GM15510 (cell line): ENCODE results near the gene RAMP3.

Experiments used
- POLR2A ChIP-seq: IDR thresholded peaks from 3 replicates; pipeline ENCODE4 v1.6.1; 2011; ENCODE audit warnings: borderline replicate concordance; ENCODE audit not compliant: insufficient read length; ENCODE audit errors: extremely low read depth

Gene RAMP3

DNA sequence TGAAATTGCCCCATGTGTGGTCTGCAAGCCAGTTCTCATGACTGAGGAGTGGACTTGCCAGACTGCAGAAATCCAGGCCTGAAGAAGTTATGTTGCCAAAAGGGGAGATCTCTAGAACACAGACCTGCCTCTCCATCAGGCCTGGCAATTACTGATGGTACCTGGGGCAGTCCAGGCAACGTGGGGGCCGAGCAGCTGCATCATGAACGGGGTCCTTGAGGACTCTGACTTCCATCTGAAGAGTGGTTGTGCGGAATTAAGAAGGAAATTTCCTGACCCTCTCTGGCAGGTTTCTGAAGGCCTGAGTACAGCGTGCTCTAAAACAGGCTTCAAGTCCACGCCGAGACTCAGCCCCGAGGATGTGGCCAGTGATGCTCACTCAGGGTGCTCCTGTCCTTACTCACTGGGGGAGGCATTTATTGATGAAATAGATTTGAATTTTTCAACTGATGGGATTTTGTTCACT lies 30.4 kb downstream of the RAMP3 start:
- no peak for TF ChIP-seq POLR2A

DNA sequence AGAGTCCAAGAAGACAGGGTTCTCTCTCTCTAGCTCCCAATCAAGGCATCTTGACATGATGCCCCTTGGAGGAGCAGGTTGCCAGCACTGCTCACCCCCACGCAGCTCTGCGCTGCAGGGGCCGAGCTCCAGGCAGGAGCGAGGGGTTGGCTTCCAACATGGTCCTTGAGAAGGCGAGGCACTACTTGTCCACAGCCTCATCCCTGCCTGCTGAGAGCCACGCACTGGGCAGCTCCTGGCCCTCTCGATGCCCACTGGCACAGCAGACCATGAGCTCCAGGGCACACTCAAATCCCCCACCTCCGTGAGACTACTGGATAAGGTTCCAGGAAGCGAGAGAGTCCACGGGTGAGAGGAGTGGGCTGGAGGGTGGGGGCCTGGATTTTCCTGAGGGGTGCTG lies 31.1 kb downstream of the RAMP3 start:
- TF ChIP-seq POLR2A = no peak

DNA sequence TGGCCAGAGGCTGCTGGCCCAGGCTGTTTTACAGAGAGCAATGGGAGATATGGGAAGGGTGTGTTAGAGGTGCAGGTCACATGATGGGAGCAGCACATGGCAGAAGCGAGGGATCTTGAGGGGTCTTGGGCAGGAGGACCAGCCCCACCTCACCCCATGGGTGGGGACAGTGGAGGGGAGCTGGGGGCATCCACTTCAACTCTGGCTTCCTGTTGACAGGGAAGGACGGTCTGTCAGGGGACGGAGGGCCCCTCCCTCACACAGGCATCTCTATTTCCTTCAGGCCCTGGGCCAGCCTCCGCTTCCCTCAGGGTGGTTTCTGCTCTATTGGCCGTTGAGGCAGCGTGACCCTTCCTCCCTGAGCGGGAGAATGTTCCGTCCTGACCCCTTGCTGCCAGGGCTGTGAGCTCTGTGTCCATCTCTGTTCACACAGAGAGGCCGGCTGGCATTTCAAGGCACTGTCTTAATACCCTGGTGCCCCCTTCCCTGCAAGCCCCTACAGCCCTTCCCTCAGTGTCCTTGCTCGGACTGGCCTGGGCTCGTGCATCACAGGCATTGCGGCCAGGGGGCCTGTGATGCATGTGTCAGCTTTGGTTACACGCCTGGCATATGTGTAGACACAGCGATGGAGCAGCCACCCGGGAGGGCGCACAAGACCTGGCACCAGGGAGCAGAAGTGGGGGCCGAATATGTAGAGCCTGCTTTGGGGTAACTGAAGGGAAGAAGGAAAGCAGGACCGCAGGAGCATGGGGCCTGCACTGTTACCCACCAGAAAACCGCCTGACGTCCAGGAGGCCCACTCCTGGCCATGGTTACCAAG lies 31.8 kb downstream of the RAMP3 start:
- TF ChIP-seq POLR2A = no peak

DNA sequence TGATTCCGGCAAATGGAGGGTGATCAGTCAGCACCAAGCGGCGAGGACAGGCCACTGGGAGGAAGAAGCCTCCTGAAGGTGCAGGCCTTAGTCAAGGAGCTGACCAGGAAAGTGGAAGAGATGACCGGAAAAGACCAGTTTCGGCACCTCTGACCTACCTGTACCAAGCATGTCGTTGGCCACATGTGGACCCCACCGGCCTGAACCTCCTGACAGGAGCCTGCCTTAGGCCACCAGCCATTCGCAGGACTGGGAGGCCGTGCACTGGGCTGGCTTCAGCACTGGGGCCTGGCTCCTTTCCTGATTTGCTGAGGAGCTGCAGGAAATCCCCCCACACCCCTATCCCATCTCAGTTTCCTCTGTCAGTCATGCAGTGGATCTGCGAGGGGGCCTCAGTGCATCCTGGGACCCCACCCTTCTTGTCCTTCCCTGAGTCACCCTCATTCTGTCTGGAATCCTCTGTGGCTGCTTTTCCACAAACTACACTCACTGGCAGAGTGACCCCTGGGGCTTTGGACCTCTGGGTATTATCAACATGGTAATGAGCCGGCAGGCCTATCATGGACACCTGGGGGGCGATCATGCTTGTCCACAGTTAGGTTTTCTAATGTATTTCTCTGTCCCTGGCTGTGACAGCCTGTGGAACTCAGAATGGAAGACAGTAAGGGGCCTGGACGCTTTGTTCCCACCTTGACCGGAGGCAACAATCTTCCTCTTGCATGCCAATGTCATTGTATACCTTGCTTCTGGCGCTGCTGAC lies 33.0 kb downstream of the RAMP3 start:
- no peak for TF ChIP-seq POLR2A

DNA sequence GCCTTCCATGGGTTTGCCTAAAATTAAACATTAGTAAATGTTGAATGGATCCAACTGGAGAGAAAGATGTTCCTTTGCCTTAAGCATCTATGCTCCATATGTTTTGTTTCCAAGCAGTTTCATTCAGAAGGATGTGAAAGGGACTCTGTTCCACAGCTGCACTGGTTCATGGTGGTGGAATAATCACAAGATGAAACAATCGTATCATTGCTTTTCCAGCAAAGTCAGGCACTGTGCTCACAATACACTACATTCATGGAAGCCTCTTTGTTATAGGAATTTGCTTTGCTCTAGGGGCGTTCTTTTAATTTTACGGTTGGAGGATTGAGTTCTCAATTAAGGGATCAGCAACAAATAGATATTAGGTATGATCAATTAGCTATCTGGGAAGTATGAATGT lies 33.8 kb downstream of the RAMP3 start:
- TF ChIP-seq POLR2A = no peak

DNA sequence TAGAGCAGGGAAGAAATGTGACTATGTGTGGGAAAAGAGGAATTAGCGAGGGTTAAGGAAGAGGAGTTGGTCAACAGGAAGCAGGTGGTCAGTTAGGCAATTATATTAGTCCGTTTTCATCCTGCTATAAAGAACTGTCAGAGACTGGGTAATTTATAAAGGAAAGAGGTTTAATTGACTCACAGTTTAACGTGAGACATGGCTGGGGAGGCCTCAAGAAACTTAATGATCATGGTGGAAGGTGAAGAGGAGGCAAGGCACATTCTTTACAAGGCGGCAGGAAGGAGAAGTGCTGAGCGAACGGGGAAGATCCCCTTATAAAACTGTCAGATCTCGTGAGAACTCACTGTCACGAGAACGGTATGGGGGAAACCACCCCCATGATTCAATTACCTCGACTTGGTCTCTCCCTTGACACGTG lies 35.0 kb downstream of the RAMP3 start:
- TF ChIP-seq POLR2A = no peak

DNA sequence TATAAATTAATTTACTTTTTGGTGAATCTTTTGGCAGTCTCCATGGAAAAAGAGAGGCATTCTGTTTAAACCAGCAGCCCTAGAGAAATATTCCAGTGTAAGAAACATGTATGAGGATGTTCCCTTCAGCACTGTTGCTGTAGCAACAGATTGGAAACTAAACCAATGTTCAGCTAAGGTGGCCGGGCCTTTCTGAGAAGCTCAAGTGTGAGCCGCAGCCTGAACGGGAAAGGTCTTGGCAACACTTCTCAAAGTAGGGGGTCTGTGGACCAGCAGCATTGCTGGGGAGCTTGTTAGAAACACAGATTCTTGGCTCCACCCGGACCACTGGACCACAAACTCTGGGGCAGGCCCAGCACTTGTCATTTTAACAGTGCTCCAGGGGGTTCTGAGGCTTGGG lies 36.2 kb downstream of the RAMP3 start:
- no peak for TF ChIP-seq POLR2A

DNA sequence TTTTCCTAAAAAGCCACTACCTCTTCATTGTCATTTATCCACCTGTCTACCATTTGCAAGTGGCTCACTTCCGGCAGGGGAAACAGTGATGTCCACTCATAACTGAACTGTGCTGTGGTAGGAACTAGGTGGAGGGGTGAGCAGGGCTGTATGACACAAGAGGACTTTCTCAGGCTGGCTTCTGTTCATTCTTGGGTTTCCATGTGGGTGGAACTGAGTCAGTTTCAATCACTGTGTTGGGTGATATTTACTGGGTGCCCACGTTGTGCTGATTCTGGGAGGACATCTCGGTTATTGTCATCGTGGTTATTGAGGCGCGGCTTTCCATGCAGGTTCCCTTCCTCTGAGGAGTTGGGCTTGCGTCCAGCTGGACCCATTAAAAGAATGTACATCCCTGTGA lies 38.8 kb downstream of the RAMP3 start:
- no peak for TF ChIP-seq POLR2A

DNA sequence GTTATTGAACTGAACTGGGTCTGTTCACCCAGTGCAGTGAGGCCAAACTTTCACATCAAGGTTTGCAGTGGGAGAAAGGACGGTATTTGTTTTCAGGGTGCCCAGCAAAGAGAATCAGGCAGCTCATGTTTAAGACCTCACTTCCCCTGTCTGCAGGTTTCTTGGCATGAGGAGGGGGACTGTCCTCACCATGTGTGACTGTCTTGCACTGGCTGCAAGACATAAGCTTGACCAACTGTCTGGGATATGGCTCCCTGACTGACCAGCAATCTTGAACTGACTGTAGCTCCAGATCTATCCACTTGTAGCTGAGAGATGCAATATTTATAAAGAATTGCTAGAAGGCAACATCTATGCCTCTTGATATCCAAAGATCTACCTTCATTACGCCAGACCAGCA lies 39.9 kb downstream of the RAMP3 start:
- no peak for TF ChIP-seq POLR2A

DNA sequence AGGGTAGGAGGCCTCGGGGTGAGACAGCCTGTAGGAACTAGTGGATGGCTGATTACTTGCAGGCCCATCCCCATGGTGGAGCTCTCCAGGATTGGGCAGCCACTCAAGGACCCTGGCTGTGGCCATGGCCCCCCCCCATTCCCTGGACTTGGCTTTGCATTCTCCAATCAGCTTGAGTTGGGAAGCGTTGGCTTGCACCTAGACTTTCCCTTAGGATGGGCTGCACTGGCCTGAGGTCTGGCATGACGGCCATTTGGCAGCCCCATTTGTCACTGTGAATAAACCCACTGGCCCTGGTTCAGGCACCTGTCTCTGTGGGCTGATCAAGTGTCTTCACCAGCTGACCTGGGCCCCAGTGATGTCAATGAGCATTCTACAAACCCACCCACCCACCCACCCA lies 41.4 kb downstream of the RAMP3 start:
- no peak for TF ChIP-seq POLR2A

DNA sequence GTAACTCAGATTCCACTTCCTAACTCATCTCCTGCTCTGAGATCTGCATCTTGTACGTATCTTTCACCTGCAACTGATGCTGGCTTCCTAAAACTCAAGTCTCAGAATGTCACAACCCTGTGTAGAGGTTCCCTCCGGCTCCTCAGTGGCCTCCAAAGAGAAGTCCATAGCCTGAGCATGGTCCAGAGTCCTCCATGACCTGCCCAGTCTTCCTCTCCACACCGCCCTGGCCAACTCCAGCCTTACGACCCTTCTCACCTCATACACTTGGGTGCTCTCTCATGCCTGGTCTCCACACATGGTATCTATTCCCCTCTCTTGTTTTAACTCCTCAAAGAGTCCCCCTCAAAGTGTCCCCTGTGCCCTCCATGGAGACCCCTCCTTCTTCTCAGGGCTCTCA lies 41.9 kb downstream of the RAMP3 start:
- no peak for TF ChIP-seq POLR2A

DNA sequence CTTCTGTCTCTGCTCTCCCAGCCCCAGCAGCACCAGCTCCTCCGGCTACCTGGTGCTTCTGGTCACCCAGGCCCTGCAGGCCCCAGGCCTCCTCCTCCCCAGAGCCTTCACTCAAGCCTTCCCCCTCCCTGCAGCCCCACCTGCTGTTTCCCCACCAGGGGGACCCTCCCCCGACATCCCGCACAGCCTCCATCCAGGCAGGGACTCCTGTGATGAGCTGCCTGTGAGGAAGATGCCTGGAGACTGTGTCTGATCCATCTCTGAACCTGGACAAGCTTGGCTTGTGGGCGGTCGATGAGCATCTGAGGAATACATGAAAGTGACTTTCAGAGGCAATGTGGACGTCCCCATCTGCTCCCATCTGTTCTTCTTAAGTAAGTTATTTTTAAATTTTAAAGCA lies 45.0 kb downstream of the RAMP3 start:
- no peak for TF ChIP-seq POLR2A

DNA sequence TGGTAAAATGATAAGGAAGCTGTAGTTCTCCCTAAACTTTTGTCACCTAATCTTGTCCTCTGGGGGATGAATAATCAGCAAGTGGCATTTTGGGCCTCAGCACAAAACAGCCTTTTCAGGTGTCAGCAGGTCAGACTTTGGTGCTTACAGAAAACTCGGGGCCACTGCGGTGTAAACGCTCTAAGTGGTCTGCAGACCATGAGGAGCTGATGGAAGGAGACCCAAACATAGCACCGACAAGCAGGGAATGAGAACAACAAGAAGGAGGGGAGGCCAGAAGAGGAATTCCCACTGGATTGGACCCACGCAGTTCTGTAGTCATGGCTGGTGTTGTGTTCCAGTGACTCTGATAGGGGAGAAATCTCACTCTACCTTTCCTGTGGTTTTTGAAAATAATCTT lies 45.4 kb downstream of the RAMP3 start:
- TF ChIP-seq POLR2A = no peak

DNA sequence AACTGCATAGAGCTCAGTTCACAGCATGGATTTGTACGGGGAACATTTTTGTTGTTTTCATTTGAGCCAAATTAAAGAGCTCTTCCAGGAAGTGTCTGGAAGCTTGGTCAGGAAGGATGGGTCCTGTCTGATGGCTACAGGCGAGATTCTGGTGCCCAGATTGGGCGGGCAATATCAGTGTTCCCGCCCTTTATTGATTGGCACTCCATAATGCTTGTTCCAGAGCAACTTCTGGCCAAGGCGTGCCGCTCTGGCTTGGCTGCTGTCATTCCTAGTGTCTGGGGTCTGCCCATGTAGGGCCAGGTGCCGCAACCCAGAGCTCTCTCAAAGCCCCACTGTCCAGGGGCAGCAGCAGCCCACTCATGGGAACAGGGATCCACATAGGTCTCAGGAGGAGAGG lies 45.9 kb downstream of the RAMP3 start:
- TF ChIP-seq POLR2A = no peak

DNA sequence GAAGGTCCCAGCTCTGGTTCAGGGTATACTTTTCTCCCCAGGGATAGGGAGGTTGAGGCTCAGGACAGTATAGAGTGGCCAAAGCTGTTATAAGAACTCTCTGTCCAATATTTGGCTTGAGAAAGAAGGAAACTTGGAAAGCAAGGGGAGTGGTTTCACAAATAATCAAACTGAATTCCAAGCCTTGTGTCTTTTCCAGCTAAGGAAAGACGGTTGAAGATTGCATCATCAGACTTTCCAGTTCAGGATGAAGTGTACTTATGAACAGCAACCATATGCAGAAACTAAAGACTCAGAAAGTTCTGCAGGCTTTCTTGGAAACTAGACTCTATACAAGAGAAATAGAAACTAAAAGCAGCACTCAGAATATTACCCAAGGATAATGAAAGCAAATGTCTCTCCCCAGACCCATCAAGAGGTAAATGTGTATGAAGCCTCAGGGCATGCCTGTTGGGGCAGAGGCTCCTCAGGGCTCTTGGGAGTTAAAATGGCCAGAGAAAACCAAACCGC lies 46.4 kb downstream of the RAMP3 start:
- no peak for TF ChIP-seq POLR2A

DNA sequence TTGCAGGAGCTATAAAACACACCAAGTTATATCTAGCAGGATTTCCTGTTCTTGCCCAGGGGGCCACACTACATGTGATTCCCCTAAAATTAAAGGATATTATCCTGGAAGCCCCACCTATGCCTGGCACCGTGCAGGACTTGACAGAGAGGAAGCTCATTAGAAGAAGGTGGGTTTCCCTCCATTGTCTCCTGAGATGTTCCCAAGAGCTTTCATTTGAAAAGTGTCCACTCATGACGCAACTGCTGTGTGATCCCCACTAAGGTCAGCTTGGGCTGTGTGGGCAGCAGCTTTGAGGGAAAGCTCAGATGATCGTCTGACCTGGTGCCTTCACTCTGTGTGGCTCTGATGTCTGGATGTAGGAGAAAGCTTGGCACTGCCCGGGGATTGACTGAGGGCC lies 53.5 kb downstream of the RAMP3 start:
- TF ChIP-seq POLR2A = no peak
